Keratinocyte (primary cell): ENCODE results near the gene KCTD1. TPM values are rescaled to one million over a fixed set of nuclear protein-coding genes. Genes with fewer than 3 reads are reported as not detected.

ENCODE experiments used
- DNase-seq: peaks from one replicate; pipeline ENCODE4 v3.0.0-alpha.2; 2011; ENCODE audit warnings: low read depth, missing footprints, low spot score
- FAIRE-seq: peaks from 2 replicates; lab custom pipeline; 2011; peaks lifted over from hg19 to GRCh38; lab: Jason Lieb, UNC
- H2AFZ ChIP-seq: 2 replicates; pipeline ENCODE4 v1.6.0; 2012; ENCODE audit warnings: low read length, control low read depth, inconsistent platforms; ENCODE audit not compliant: control insufficient read depth
- H3K27ac ChIP-seq: 2 replicates; pipeline ENCODE4 v1.5.1; 2011; ENCODE audit warnings: low read length; ENCODE audit not compliant: control insufficient read depth, insufficient read depth
- H3K27me3 ChIP-seq: 3 replicates; pipeline ENCODE4 v1.6.0; 2011; ENCODE audit warnings: low read length; ENCODE audit not compliant: control insufficient read depth, insufficient read depth; ENCODE audit errors: extremely low read depth
- H3K36me3 ChIP-seq, 2 experiments: 2 replicates in 1 of 2; 3 replicates in 1 of 2; pipeline ENCODE4 v1.5.1; 2011; ENCODE audit warnings: low read length in 2 of 2, mild to moderate bottlenecking in 1 of 2; ENCODE audit not compliant: control insufficient read depth in 2 of 2, insufficient read depth in 2 of 2; ENCODE audit errors: extremely low read depth in 1 of 2
- H3K4me1 ChIP-seq: 3 replicates; pipeline ENCODE4 v1.5.1; 2011; ENCODE audit warnings: low read length; ENCODE audit not compliant: control insufficient read depth, insufficient read depth; ENCODE audit errors: extremely low read depth
- H3K4me2 ChIP-seq: 3 replicates; pipeline ENCODE4 v1.6.0; 2011; ENCODE audit warnings: low read depth, low read length; ENCODE audit not compliant: control insufficient read depth, insufficient read depth; ENCODE audit errors: extremely low read depth
- H3K4me3 ChIP-seq, 3 experiments: fragments of 200-600 bp in 1 of 3; sonication (generic) in 1 of 3; 2 replicates in 2 of 3; 3 replicates in 1 of 3; pipeline ENCODE4 v1.5.1; 2011 to 2016; ENCODE audit warnings: low read length in 3 of 3, mild to moderate bottlenecking in 3 of 3, control low read depth in 2 of 3, inconsistent platforms in 1 of 3, low read depth in 1 of 3, mixed read lengths in 1 of 3, mixed run types in 1 of 3, moderate library complexity in 1 of 3; ENCODE audit not compliant: control insufficient read depth in 2 of 3, insufficient read depth in 2 of 3; ENCODE audit errors: extremely low read depth in 1 of 3
- H3K79me2 ChIP-seq: 2 replicates; pipeline ENCODE4 v1.6.0; 2012; ENCODE audit warnings: low read length; ENCODE audit not compliant: control insufficient read depth, insufficient read depth
- H3K9ac ChIP-seq: 3 replicates; pipeline ENCODE4 v1.6.0; 2011; ENCODE audit warnings: low read length; ENCODE audit not compliant: control insufficient read depth, insufficient read depth; ENCODE audit errors: extremely low read depth
- H3K9me1 ChIP-seq: 3 replicates; pipeline ENCODE4 v1.6.0; 2011; ENCODE audit warnings: low read length; ENCODE audit not compliant: control insufficient read depth, insufficient read depth; ENCODE audit errors: extremely low read depth
- H3K9me3 ChIP-seq: 2 replicates; pipeline ENCODE4 v1.5.1; 2012; ENCODE audit warnings: low read depth, low read length; ENCODE audit not compliant: control insufficient read depth
- H4K20me1 ChIP-seq: 3 replicates; pipeline ENCODE4 v1.6.0; 2011; ENCODE audit warnings: low read length; ENCODE audit not compliant: control insufficient read depth, insufficient read depth; ENCODE audit errors: extremely low read depth
- EZH2 ChIP-seq: IDR thresholded peaks from one replicate; pipeline ENCODE4 v1.6.1; 2012; ENCODE audit warnings: inconsistent platforms, mild to moderate bottlenecking, low read length, moderate library complexity
- dilution Hi-C: fragments of 300-500 bp; cut with MboI; formaldehyde crosslinking; loops from one replicate; pipeline ENCODE4 v1.7.0; 2020; ENCODE audit warnings: low sequenced_read_pairs; ENCODE audit not compliant: extremely low pct_ligation_motif_present
- polyA plus RNA-seq, 5 experiments: library from polyadenylated mRNA; depleted of rRNA in 3 of 5; stranded (reverse) in 3 of 5; stranded (forward) in 1 of 5; unstranded in 1 of 5; fragments of >200 nt; gene quantifications; 1 replicate in 1 of 5; 2 replicates in 3 of 5; 3 replicates in 1 of 5; pipeline versions ENCODE4 v1.2.1 to v1.2.3, GENCODE V29; 2011 to 2012; ENCODE audit warnings: missing spikeins in 2 of 5, low read depth in 1 of 5, low replicate concordance in 1 of 5
- TF ChIP-seq, protein P1 (sequence below), 3 experiments: IDR thresholded peaks in 1 of 3; conservative IDR thresholded peaks in 1 of 3; optimal IDR thresholded peaks in 1 of 3; 2 replicates in 2 of 3; 3 replicates in 1 of 3; pipeline versions ENCODE3 to v1.5.1; 2011; ENCODE audit warnings: low read length in 3 of 3, mild to moderate bottlenecking in 3 of 3, moderate library complexity in 2 of 3, control low read depth in 1 of 3, inconsistent platforms in 1 of 3; ENCODE audit not compliant: insufficient read depth in 2 of 3; ENCODE audit errors: extremely low read depth in 1 of 3

The KCTD1 gene
- polyA plus RNA-seq, 1 donor (not counting 4 experiments of a cell fraction or from before 2014, with no cell fraction given), result 32.1 TPM

DNA sequence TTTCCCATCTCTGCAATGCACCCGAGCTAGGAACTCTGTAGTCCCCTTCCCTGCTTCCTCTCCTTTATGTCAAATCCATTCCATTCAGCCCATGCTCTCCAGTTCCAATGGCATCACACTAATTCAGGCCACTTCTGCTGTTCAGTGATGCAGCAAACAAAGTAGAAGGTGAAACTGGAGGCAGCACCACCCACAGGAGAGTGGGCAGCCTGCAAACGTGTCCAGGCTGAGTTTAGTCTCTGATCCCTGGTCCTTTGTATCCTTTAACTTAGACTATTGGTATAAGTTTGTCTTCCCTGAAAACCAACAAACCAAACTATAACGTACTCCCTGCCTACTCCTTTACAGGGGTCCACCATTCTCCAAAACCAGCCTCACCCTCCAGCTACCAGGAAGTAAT, 14.7 kb upstream of the KCTD1 start:
- H3K36me3 ChIP-seq, result no peaks in the 10 kb centered on the region
- no peaks in the 10 kb centered on the region for H3K9me3 ChIP-seq
- DNase-seq, result no peak
- no peaks in the 10 kb centered on the region for H3K4me1 ChIP-seq
- H3K9me1 ChIP-seq, result no peaks in the 10 kb centered on the region
- H2AFZ ChIP-seq, result no peak overlapping the region
- H4K20me1 ChIP-seq, result no peaks in the 10 kb centered on the region
- H3K27me3 ChIP-seq, result no peaks in the 10 kb centered on the region
- no peak overlapping the region for H3K4me3 ChIP-seq
- no peak overlapping the region for H3K9ac ChIP-seq
- FAIRE-seq, result no peak
- dilution Hi-C loops, result no loop called here
- no peak overlapping the region for H3K27ac ChIP-seq
- TF ChIP-seq EZH2, result no peak
- TF ChIP-seq, protein P1, sequence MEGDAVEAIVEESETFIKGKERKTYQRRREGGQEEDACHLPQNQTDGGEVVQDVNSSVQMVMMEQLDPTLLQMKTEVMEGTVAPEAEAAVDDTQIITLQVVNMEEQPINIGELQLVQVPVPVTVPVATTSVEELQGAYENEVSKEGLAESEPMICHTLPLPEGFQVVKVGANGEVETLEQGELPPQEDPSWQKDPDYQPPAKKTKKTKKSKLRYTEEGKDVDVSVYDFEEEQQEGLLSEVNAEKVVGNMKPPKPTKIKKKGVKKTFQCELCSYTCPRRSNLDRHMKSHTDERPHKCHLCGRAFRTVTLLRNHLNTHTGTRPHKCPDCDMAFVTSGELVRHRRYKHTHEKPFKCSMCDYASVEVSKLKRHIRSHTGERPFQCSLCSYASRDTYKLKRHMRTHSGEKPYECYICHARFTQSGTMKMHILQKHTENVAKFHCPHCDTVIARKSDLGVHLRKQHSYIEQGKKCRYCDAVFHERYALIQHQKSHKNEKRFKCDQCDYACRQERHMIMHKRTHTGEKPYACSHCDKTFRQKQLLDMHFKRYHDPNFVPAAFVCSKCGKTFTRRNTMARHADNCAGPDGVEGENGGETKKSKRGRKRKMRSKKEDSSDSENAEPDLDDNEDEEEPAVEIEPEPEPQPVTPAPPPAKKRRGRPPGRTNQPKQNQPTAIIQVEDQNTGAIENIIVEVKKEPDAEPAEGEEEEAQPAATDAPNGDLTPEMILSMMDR (optimal IDR thresholded peaks at IDR 0.05 in 1 of 3, IDR thresholded peaks at IDR 0.05 in 1 of 3, conservative IDR thresholded peaks at IDR 0.05 in 1 of 3; ENCODE audit: extremely low read depth in 1 of 3, insufficient read depth in 2 of 3, low read length in 3 of 3), result no peak
- no peaks in the 10 kb centered on the region for H3K79me2 ChIP-seq
- no peak overlapping the region for H3K4me2 ChIP-seq

GRCh38 chr18:26562568-26562967, 14.2 kb upstream of the KCTD1 start:
- dilution Hi-C loops, result no loop called here
- H3K4me3 ChIP-seq, result no peak overlapping the region
- no peak for TF ChIP-seq EZH2
- TF ChIP-seq, protein P1 (optimal IDR thresholded peaks at IDR 0.05 in 1 of 3, IDR thresholded peaks at IDR 0.05 in 1 of 3, conservative IDR thresholded peaks at IDR 0.05 in 1 of 3; ENCODE audit: extremely low read depth in 1 of 3, insufficient read depth in 2 of 3, low read length in 3 of 3), result no peak
- no peaks in the 10 kb centered on the region for H3K27me3 ChIP-seq
- H2AFZ ChIP-seq, result no peak overlapping the region
- H3K9me3 ChIP-seq, result no peaks in the 10 kb centered on the region
- no peaks in the 10 kb centered on the region for H4K20me1 ChIP-seq
- no peaks in the 10 kb centered on the region for H3K36me3 ChIP-seq
- no peaks in the 10 kb centered on the region for H3K9me1 ChIP-seq
- no peak overlapping the region for H3K9ac ChIP-seq
- DNase-seq (no peak), FAIRE-seq (no peak)
- no peaks in the 10 kb centered on the region for H3K79me2 ChIP-seq
- H3K4me1 ChIP-seq, result no peaks in the 10 kb centered on the region
- no peak overlapping the region for H3K4me2 ChIP-seq
- no peak overlapping the region for H3K27ac ChIP-seq
